Natural killer cell (primary cell): ENCODE results near the gene ATP10D. TPM values are rescaled to one million over a fixed set of nuclear protein-coding genes. Genes with fewer than 3 reads are reported as not detected.
"Not testable (repeated sequence)": the region's sequence is repeated elsewhere in the genome, so short reads cannot be mapped to it uniquely, and the experiment has no call there.

Experiments used
- ATAC-seq, 3 donors: fragments of 150-1000 bp in 2 of 3; fragments of 200-7000 bp in 1 of 3; cut with Tn5 transposase; 1 replicate in 1 of 3; 2 replicates in 2 of 3; pipeline ENCODE4 v1.10.0; 2021; ENCODE audit warnings: mild to moderate bottlenecking in 2 of 3, moderate library complexity in 2 of 3
- DNase-seq, 2 donors: peaks; one replicate each; pipeline versions ENCODE4 v3.0.0 to v3.0.0-alpha.2; 2013 to 2021; ENCODE audit warnings: mixed read lengths in 1 of 2
- H3K27ac ChIP-seq: one replicate; pipeline ENCODE4 v1.5.1; 2013; ENCODE audit warnings: mild to moderate bottlenecking, low read length
- H3K27me3 ChIP-seq: one replicate; pipeline ENCODE4 v1.6.1; 2013; ENCODE audit warnings: low read length; ENCODE audit not compliant: control insufficient read depth, insufficient read depth
- H3K36me3 ChIP-seq: one replicate; pipeline ENCODE4 v1.6.1; 2013; ENCODE audit warnings: low read length; ENCODE audit not compliant: control insufficient read depth, insufficient read depth
- H3K4me1 ChIP-seq: one replicate; pipeline ENCODE4 v1.6.1; 2013; ENCODE audit warnings: low read length; ENCODE audit not compliant: control insufficient read depth, insufficient read depth
- H3K4me3 ChIP-seq: one replicate; pipeline ENCODE4 v1.5.1; 2013; ENCODE audit warnings: low read length
- H3K9me3 ChIP-seq: one replicate; pipeline ENCODE4 v1.6.1; 2013; ENCODE audit warnings: low read length; ENCODE audit not compliant: control insufficient read depth, insufficient read depth
- H3K27ac Mint-ChIP-seq, 2 donors: one replicate each; pipeline ENCODE4 v1.8.0; 2022; ENCODE audit warnings: mild to moderate bottlenecking in 2 of 2, mixed read lengths in 2 of 2, moderate library complexity in 1 of 2
- H3K27me3 Mint-ChIP-seq, 2 donors: one replicate each; pipeline ENCODE4 v1.8.0; 2022; ENCODE audit warnings: low read depth in 2 of 2, mixed read lengths in 2 of 2
- H3K36me3 Mint-ChIP-seq: one replicate; pipeline ENCODE4 v1.8.0; 2022; ENCODE audit warnings: mixed read lengths
- H3K4me1 Mint-ChIP-seq, 2 donors: one replicate each; pipeline ENCODE4 v1.8.0; 2022; ENCODE audit warnings: mixed read lengths in 2 of 2
- H3K4me3 Mint-ChIP-seq: one replicate; pipeline ENCODE4 v1.8.0; 2022; ENCODE audit warnings: mild to moderate bottlenecking, moderate library complexity, mixed read lengths
- H3K9me3 Mint-ChIP-seq, 2 donors: one replicate each; pipeline ENCODE4 v1.8.0; 2022; ENCODE audit warnings: mixed read lengths in 2 of 2
- WGBS: methylation state at CpG from one replicate; pipeline ENCODE4 v1.1.7; 2013; ENCODE audit warnings: missing lambda C conversion rate; ENCODE audit not compliant: insufficient coverage; 5-methylcytosine and 5-hydroxymethylcytosine counted together
- intact Hi-C: fragments of 100-400 bp; cut with micrococcal nuclease; formaldehyde crosslinking; loops from one replicate; pipeline ENCODE4 v1.14.2; 2022
- total RNA-seq, 4 donors: library from RNA; stranded (reverse); fragments of 120-200 nt in 1 of 4; gene quantifications; one replicate each; pipeline versions ENCODE4 v1.2.3 to v1.2.4, GENCODE V29; 2013 to 2022
- TF ChIP-seq, protein P1 (sequence below): fragments of 200-600 bp; IDR thresholded peaks from one replicate; pipeline ENCODE4 v1.8.0; 2022; ENCODE audit warnings: antibody characterized with exemption

The ATP10D gene
- total RNA-seq, 3 donors from 2014 or later (not counting 1 experiment from before 2014, with no cell fraction given) = 19.8 to 79.3 (median 28.0) TPM

DNA sequence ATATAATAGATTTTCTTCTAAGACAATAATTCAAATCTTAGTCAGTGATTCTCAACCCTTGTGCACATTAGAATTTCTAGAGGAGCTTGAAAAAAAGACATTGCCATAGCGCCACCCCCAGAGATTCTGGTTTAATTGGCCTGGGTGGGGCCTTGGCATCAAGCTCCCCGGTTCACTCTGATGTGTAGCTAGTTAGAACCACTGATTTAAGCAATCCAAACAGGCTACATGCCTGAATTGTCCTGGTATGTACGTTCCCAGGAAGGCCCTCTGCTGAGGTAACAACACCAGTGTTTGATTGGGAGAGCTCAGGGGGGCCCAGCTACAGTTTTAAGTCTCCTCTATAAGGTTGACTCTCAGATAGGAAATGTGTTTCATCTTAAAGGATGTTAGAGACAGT lies 1.3 kb upstream of the ATP10D start:
- TF ChIP-seq, protein P1, sequence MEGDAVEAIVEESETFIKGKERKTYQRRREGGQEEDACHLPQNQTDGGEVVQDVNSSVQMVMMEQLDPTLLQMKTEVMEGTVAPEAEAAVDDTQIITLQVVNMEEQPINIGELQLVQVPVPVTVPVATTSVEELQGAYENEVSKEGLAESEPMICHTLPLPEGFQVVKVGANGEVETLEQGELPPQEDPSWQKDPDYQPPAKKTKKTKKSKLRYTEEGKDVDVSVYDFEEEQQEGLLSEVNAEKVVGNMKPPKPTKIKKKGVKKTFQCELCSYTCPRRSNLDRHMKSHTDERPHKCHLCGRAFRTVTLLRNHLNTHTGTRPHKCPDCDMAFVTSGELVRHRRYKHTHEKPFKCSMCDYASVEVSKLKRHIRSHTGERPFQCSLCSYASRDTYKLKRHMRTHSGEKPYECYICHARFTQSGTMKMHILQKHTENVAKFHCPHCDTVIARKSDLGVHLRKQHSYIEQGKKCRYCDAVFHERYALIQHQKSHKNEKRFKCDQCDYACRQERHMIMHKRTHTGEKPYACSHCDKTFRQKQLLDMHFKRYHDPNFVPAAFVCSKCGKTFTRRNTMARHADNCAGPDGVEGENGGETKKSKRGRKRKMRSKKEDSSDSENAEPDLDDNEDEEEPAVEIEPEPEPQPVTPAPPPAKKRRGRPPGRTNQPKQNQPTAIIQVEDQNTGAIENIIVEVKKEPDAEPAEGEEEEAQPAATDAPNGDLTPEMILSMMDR = no peak

DNA sequence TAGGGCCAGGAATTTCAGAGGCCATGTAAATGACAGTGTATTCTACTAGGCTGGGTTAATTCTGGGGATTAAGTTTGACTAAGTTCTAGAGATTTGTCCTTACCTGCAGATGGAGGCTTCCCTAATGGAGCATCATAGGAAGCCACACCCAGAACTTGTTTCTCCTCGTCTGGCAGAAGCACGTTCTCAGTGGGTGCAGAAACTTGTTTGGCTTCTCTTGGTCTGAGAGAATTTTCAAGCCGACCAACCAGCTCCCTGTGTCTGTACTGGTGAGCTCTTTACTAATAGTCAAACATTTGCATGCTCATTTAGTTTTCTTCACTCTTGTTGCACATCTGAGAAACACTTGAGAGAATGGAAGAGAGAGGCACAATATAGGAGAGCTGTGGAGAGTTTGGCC lies 907 bp upstream of the ATP10D start:
- peak overlapping the region; percentile 91 to 92 for H3K27ac Mint-ChIP-seq
- peak in 1 of 2 donors; percentile 6 for DNase-seq
- Histone ChIP-seq H3K4me1 (peaks cover 4% of the 10 kb centered on the region), H3K4me3 (no peak overlapping the region), H3K27ac (peak overlapping the region; percentile 79), H3K36me3 (no peaks in the 10 kb centered on the region), H3K9me3 (no peaks in the 10 kb centered on the region), H3K27me3 (no peaks in the 10 kb centered on the region)
- H3K4me3 Mint-ChIP-seq = peak overlapping the region; percentile 96
- intact Hi-C loops = no loop called here
- no peaks in the 10 kb centered on the region for H3K36me3 Mint-ChIP-seq
- H3K27me3 Mint-ChIP-seq = no peaks in the 10 kb centered on the region
- ATAC-seq = no peak
- WGBS = 87% methylated on average over 2 of the region's 3 CpGs
- TF ChIP-seq, protein P1 = no peak
- H3K4me1 Mint-ChIP-seq = peaks cover 30 to 31% of the 10 kb centered on the region in 2 donors
- H3K9me3 Mint-ChIP-seq = no peaks in the 10 kb centered on the region

More for the DNA sequence above, 1.3 kb upstream of the ATP10D start:
- H3K27ac ChIP-seq = peak overlapping the region; percentile 79
- ATAC-seq = no peak
- peak in 1 of 2 donors; percentile 12 for DNase-seq
- H3K27me3 Mint-ChIP-seq = no peaks in the 10 kb centered on the region
- H3K36me3 ChIP-seq = no peaks in the 10 kb centered on the region
- peaks cover 4% of the 10 kb centered on the region for H3K4me1 ChIP-seq
- no peak overlapping the region for H3K4me3 ChIP-seq
- intact Hi-C loops = no loop called here
- H3K4me3 Mint-ChIP-seq = peak overlapping the region; percentile 96
- peaks cover 27 to 28% of the 10 kb centered on the region in 2 donors for H3K4me1 Mint-ChIP-seq
- 93% methylated on average over 3 of the region's 3 CpGs for WGBS
- no peaks in the 10 kb centered on the region for H3K36me3 Mint-ChIP-seq
- H3K27me3 ChIP-seq = no peaks in the 10 kb centered on the region
- H3K9me3 Mint-ChIP-seq = no peaks in the 10 kb centered on the region
- peak overlapping the region; percentile 91 to 92 for H3K27ac Mint-ChIP-seq
- H3K9me3 ChIP-seq = no peaks in the 10 kb centered on the region

DNA sequence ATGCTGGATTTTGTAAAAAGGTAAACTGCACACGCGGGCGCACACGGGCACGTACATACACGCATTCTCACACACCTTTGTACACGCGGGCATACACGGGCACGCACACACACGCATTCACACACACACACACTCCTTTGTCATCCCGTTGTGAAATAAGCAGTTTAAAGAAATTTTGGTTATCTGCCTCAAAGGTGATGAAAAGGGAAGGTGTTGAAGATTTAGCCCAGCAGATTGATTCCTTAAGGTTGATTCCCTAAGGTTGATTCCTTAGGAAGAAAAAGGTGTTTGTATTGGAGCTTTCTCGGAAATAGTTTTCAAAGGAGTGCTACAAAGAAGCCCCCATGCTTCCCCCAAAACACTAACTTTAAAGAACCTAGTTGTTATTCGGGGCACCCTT lies 693 bp downstream of the ATP10D start:
- peaks cover 4% of the 10 kb centered on the region for H3K4me1 ChIP-seq
- ATAC-seq = no peak
- no peaks in the 10 kb centered on the region for H3K27me3 ChIP-seq
- peak overlapping the region; percentile 79 for H3K27ac ChIP-seq
- Mint-ChIP-seq H3K9me3 (no peaks in the 10 kb centered on the region), H3K27me3 (no peaks in the 10 kb centered on the region), H3K4me1 (peaks cover 36 to 37% of the 10 kb centered on the region in 2 donors), H3K4me3 (peak overlapping the region; percentile 96), H3K36me3 (no peaks in the 10 kb centered on the region), H3K27ac (peak overlapping the region; percentile 91 to 92)
- no peaks in the 10 kb centered on the region for H3K9me3 ChIP-seq
- DNase-seq = no peak
- intact Hi-C loops = loop anchor here (1.0 kb wide), 2 partner anchors 22 to 46 kb away; partner anchors contain the start of gene COMMD8
- peak overlapping the region; percentile 83 for H3K4me3 ChIP-seq
- TF ChIP-seq, protein P1 = no peak
- no peaks in the 10 kb centered on the region for H3K36me3 ChIP-seq
- WGBS = 33% methylated on average over 1 of the region's 14 CpGs

DNA sequence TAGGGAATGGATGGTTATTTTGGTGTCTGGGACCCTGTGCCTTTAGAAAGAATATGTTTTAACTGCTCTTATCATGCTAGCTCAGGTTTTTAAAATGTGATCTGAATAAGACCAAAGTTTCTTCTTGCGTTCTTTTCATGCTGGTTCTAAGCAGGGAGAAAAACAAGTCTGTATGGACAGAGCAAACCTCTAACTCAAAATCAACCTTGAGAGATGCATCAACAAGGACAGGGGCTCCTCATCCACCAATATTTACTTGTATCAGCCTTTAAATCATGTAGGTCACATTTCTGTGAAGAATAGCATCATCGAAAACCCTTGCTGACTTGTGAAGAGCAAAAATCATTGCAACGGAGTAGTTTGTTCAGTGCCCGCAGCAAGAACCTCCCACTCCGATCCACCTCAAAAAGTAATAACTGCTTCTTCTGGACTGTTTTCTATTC lies 1.2 kb downstream of the ATP10D start:
- H3K36me3 ChIP-seq = no peaks in the 10 kb centered on the region
- H3K4me1 ChIP-seq = peaks cover 4% of the 10 kb centered on the region
- H3K9me3 ChIP-seq = no peaks in the 10 kb centered on the region
- DNase-seq = no peak
- no peaks in the 10 kb centered on the region for H3K27me3 ChIP-seq
- Mint-ChIP-seq H3K36me3 (no peaks in the 10 kb centered on the region), H3K27me3 (no peaks in the 10 kb centered on the region), H3K9me3 (no peaks in the 10 kb centered on the region), H3K4me1 (peaks cover 41 to 42% of the 10 kb centered on the region in 2 donors), H3K4me3 (peak overlapping the region; percentile 96), H3K27ac (peak overlapping the region; percentile 91 to 92)
- intact Hi-C loops = no loop called here
- ATAC-seq = no peak
- no peak overlapping the region for H3K27ac ChIP-seq
- TF ChIP-seq, protein P1 = no peak
- WGBS = 89% methylated on average over 5 of the region's 5 CpGs
- H3K4me3 ChIP-seq = peak overlapping the region; percentile 83

DNA sequence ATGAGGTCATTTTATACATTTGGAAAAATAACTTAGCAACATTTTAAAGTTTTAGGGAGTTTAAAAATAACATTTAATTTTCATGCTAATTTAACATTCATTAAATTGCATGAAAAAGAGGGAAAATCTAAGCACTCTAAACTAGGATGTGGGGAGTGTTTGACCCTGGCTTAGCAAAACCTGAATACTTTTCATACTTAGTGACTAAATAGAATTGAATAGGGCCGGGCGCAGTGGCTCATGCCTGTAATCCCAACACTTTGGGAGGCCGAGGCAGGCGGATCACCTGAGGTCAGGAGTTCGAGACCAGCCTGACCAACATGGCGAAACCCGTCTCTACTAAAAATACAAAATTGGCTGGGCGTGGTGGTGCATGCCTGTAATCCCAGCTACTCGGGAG lies 1.7 kb downstream of the ATP10D start:
- Mint-ChIP-seq H3K4me3 (peak overlapping the region; percentile 96), H3K27ac (peak overlapping the region in 1 of 2 donors; percentile 92), H3K4me1 (peaks cover 45 to 46% of the 10 kb centered on the region in 2 donors)
- H3K27ac ChIP-seq, H3K9me3 Mint-ChIP-seq, H3K27me3 Mint-ChIP-seq, H3K36me3 ChIP-seq, intact Hi-C loops, H3K4me1 ChIP-seq, DNase-seq, H3K4me3 ChIP-seq, ATAC-seq, H3K9me3 ChIP-seq, H3K27me3 ChIP-seq, H3K36me3 Mint-ChIP-seq: not testable (repeated sequence)
- WGBS = 99% methylated on average over 9 of the region's 9 CpGs
